Activated naive CD4-positive, alpha-beta T cell treated with anti-CD3 and anti-CD28 coated beads for 36 hours (primary cell): ENCODE data around the gene ATP1A2. TPM values are rescaled to one million over a fixed set of nuclear protein-coding genes. Genes with fewer than 3 reads are reported as not detected.
"Not testable (repeated sequence)": the region's sequence is repeated elsewhere in the genome, so short reads cannot be mapped to it uniquely, and the experiment has no call there.

ENCODE experiments used
- CTCF ChIA-PET: fragments of 350-600 bp; sonication (Branson Sonifier 250); formaldehyde crosslinking; loops from one replicate; lab custom pipeline; 2021; ENCODE audit warnings: antibody characterized with exemption; lab: Charles Lee
- DNase-seq: peaks from one replicate; pipeline ENCODE4 v3.0.0-alpha.2; 2020
- H3K27ac Mint-ChIP-seq: one replicate; pipeline ENCODE4 v1.8.0; 2021; ENCODE audit warnings: mild to moderate bottlenecking, mixed read lengths
- H3K27me3 Mint-ChIP-seq: one replicate; pipeline ENCODE4 v1.8.0; 2021; ENCODE audit warnings: low read depth, mixed read lengths
- H3K36me3 Mint-ChIP-seq: one replicate; pipeline ENCODE4 v1.8.0; 2021; ENCODE audit warnings: low read depth, mixed read lengths
- H3K4me1 Mint-ChIP-seq: one replicate; pipeline ENCODE4 v1.8.0; 2021; ENCODE audit warnings: low read depth, mixed read lengths
- H3K4me3 Mint-ChIP-seq: one replicate; pipeline ENCODE4 v1.8.0; 2021; ENCODE audit warnings: mild to moderate bottlenecking, moderate library complexity, mixed read lengths
- H3K9me3 Mint-ChIP-seq: one replicate; pipeline ENCODE4 v1.8.0; 2021; ENCODE audit warnings: mixed read lengths
- intact Hi-C: fragments of 100-400 bp; cut with micrococcal nuclease; formaldehyde crosslinking; loops from one replicate; pipeline ENCODE4 v1.15.1; 2023
- total RNA-seq, 2 experiments: library from RNA; stranded (reverse); gene quantifications; one replicate each; pipeline ENCODE4 v1.2.3, GENCODE V29; 2021

ATP1A2 gene
- total RNA-seq, 2 experiments from 2014 or later = not detected

GRCh38 chr1:160121388-160121787 is 5.8 kb downstream of the ATP1A2 start:
- CTCF ChIA-PET = interaction anchor here (0.6 to 0.8 kb wide), 2 partner anchors 17 to 167 kb away, joined by 3 read pairs; no protein-coding TSS in a partner anchor
- H3K27ac Mint-ChIP-seq = no peak overlapping the region

GRCh38 chr1:160122978-160123495 is 7.5 kb downstream of the ATP1A2 start:
- H3K4me3 Mint-ChIP-seq = no peak overlapping the region
- no peaks in the 10 kb centered on the region for H3K27me3 Mint-ChIP-seq
- H3K9me3 Mint-ChIP-seq = no peaks in the 10 kb centered on the region
- no peaks in the 10 kb centered on the region for H3K4me1 Mint-ChIP-seq
- no peak overlapping the region for H3K27ac Mint-ChIP-seq
- H3K36me3 Mint-ChIP-seq = no peaks in the 10 kb centered on the region
- intact Hi-C loops = no loop called here
- CTCF ChIA-PET = interaction anchor here (1.3 kb wide), 1 partner anchor 253 kb away, joined by 3 read pairs; no protein-coding TSS in a partner anchor
- DNase-seq = no peak

More at GRCh38 chr1:160121388-160121787, 5.8 kb downstream of the ATP1A2 start:
- no peaks in the 10 kb centered on the region for H3K36me3 Mint-ChIP-seq
- no peaks in the 10 kb centered on the region for H3K27me3 Mint-ChIP-seq
- DNase-seq = no peak
- H3K4me1 Mint-ChIP-seq = no peaks in the 10 kb centered on the region
- intact Hi-C loops = no loop called here
- no peaks in the 10 kb centered on the region for H3K9me3 Mint-ChIP-seq
- no peak overlapping the region for H3K4me3 Mint-ChIP-seq

- Mint-ChIP-seq H3K36me3 (no peaks in the 10 kb centered on the region), H3K4me1 (no peaks in the 10 kb centered on the region), H3K27me3 (no peaks in the 10 kb centered on the region), H3K9me3 (no peaks in the 10 kb centered on the region), H3K4me3 (no peak overlapping the region), H3K27ac (no peak overlapping the region)
- CTCF ChIA-PET = interaction anchor here (1.0 to 1.3 kb wide), 2 partner anchors 23 to 253 kb away, joined by 3 read pairs; no protein-coding TSS in a partner anchor
- intact Hi-C loops = no loop called here
- no peak for DNase-seq
These were observed 8.2 kb downstream of the ATP1A2 start for GRCh38 chr1:160123726-160124125.

- Mint-ChIP-seq H3K27me3 (no peaks in the 10 kb centered on the region), H3K4me1 (no peaks in the 10 kb centered on the region), H3K4me3 (no peak overlapping the region), H3K36me3 (no peaks in the 10 kb centered on the region), H3K27ac (no peak overlapping the region), H3K9me3 (no peaks in the 10 kb centered on the region)
- no peak for DNase-seq
- intact Hi-C loops = no loop called here
- CTCF ChIA-PET = no interaction called here
These were observed 9.3 kb downstream of the ATP1A2 start for GRCh38 chr1:160124705-160125478.

GRCh38 chr1:160125746-160126145 is 10.2 kb downstream of the ATP1A2 start:
- CTCF ChIA-PET = interaction anchor here (0.9 kb wide), 1 partner anchor 40 kb away, joined by 3 read pairs; no protein-coding TSS in a partner anchor
- Mint-ChIP-seq H3K27me3 (no peaks in the 10 kb centered on the region), H3K4me1 (no peaks in the 10 kb centered on the region), H3K36me3 (no peaks in the 10 kb centered on the region), H3K27ac (no peak overlapping the region), H3K9me3 (no peaks in the 10 kb centered on the region), H3K4me3 (no peak overlapping the region)
- DNase-seq = no peak
- intact Hi-C loops = no loop called here

GRCh38 chr1:160126342-160126741 is 10.8 kb downstream of the ATP1A2 start:
- H3K27ac Mint-ChIP-seq, H3K4me3 Mint-ChIP-seq, H3K27me3 Mint-ChIP-seq, H3K36me3 Mint-ChIP-seq, DNase-seq, intact Hi-C loops, H3K4me1 Mint-ChIP-seq, H3K9me3 Mint-ChIP-seq: not testable (repeated sequence)
- CTCF ChIA-PET = interaction anchor here (0.9 kb wide), 1 partner anchor 41 kb away, joined by 3 read pairs; no protein-coding TSS in a partner anchor

- Mint-ChIP-seq H3K4me1 (no peaks in the 10 kb centered on the region), H3K9me3 (no peaks in the 10 kb centered on the region), H3K27me3 (no peaks in the 10 kb centered on the region), H3K27ac (no peak overlapping the region), H3K36me3 (no peaks in the 10 kb centered on the region), H3K4me3 (no peak overlapping the region)
- intact Hi-C loops = no loop called here
- DNase-seq = no peak
- CTCF ChIA-PET = interaction anchor here (0.9 to 1.1 kb wide), 2 partner anchors 11 to 130 kb away, joined by 3 to 4 read pairs; no protein-coding TSS in a partner anchor
These were observed 11.8 kb downstream of the ATP1A2 start for GRCh38 chr1:160127381-160127780.

GRCh38 chr1:160127865-160128523 is 12.4 kb downstream of the ATP1A2 start:
- Mint-ChIP-seq H3K27me3 (no peaks in the 10 kb centered on the region), H3K9me3 (no peaks in the 10 kb centered on the region), H3K4me3 (no peak overlapping the region), H3K4me1 (no peaks in the 10 kb centered on the region), H3K27ac (no peak overlapping the region), H3K36me3 (no peaks in the 10 kb centered on the region)
- CTCF ChIA-PET = interaction anchor here (0.5 to 1.1 kb wide), 3 partner anchors 10 to 129 kb away, joined by 3 to 4 read pairs (median 3); no protein-coding TSS in a partner anchor
- intact Hi-C loops = no loop called here
- no peak for DNase-seq

GRCh38 chr1:160128636-160129035 is 13.1 kb downstream of the ATP1A2 start:
- no peak overlapping the region for H3K27ac Mint-ChIP-seq
- intact Hi-C loops = no loop called here
- CTCF ChIA-PET = no interaction called here
- H3K36me3 Mint-ChIP-seq = no peaks in the 10 kb centered on the region
- H3K4me3 Mint-ChIP-seq = no peak overlapping the region
- no peaks in the 10 kb centered on the region for H3K27me3 Mint-ChIP-seq
- H3K4me1 Mint-ChIP-seq = no peaks in the 10 kb centered on the region
- no peak for DNase-seq
- H3K9me3 Mint-ChIP-seq = no peaks in the 10 kb centered on the region

- CTCF ChIA-PET = interaction anchor here (0.6 to 1.8 kb wide), 2 partner anchors 43 to 83 kb away, joined by 4 to 6 read pairs; no protein-coding TSS in a partner anchor
- no peak overlapping the region for H3K27ac Mint-ChIP-seq
- no peaks in the 10 kb centered on the region for H3K4me1 Mint-ChIP-seq
- intact Hi-C loops = no loop called here
- no peak overlapping the region for H3K4me3 Mint-ChIP-seq
- DNase-seq = no peak
- no peaks in the 10 kb centered on the region for H3K9me3 Mint-ChIP-seq
- no peaks in the 10 kb centered on the region for H3K27me3 Mint-ChIP-seq
- H3K36me3 Mint-ChIP-seq = no peaks in the 10 kb centered on the region
These were observed 13.5 kb downstream of the ATP1A2 start for GRCh38 chr1:160129046-160129445.

- DNase-seq = no peak
- no peaks in the 10 kb centered on the region for H3K36me3 Mint-ChIP-seq
These were observed 14.0 kb downstream of the ATP1A2 start for GRCh38 chr1:160129558-160129957.

GRCh38 chr1:160129966-160130365 is 14.4 kb downstream of the ATP1A2 start:
- no peak for DNase-seq
- no peaks in the 10 kb centered on the region for H3K36me3 Mint-ChIP-seq
- no peaks in the 10 kb centered on the region for H3K27me3 Mint-ChIP-seq
- no peak overlapping the region for H3K4me3 Mint-ChIP-seq
- CTCF ChIA-PET = interaction anchor here (1.8 kb wide), 1 partner anchor 44 kb away, joined by 6 read pairs; no protein-coding TSS in a partner anchor
- intact Hi-C loops = no loop called here
- H3K4me1 Mint-ChIP-seq = no peaks in the 10 kb centered on the region
- H3K27ac Mint-ChIP-seq = no peak overlapping the region
- H3K9me3 Mint-ChIP-seq = no peaks in the 10 kb centered on the region

More at GRCh38 chr1:160129558-160129957, 14.0 kb downstream of the ATP1A2 start:
- H3K9me3 Mint-ChIP-seq = no peaks in the 10 kb centered on the region
- no peaks in the 10 kb centered on the region for H3K4me1 Mint-ChIP-seq
- H3K27ac Mint-ChIP-seq = no peak overlapping the region
- CTCF ChIA-PET = interaction anchor here (0.6 to 1.8 kb wide), 2 partner anchors 44 to 83 kb away, joined by 4 to 6 read pairs; no protein-coding TSS in a partner anchor
- intact Hi-C loops = no loop called here
- no peaks in the 10 kb centered on the region for H3K27me3 Mint-ChIP-seq
- no peak overlapping the region for H3K4me3 Mint-ChIP-seq
